ENCODE results near the gene MORF4L2.

- TF ChIP-seq CTCF (IDR thresholded peaks at IDR 0.05; ENCODE audit: borderline replicate concordance, extremely low read depth, low read length, poor library complexity, severe bottlenecking), result peak; percentile 69
- no peak for TF ChIP-seq EZH2 (IDR thresholded peaks at IDR 0.05; ENCODE audit: borderline replicate concordance, low read depth, low read length, severe bottlenecking)
Observed at GRCh38 chrX:103688946-103689345, 2.4 kb upstream of the MORF4L2 start.

Measured in DND-41 (cell line).